Myocyte (in vitro differentiated cells): Measurements from ENCODE around the gene SPIB. TPM values are rescaled to one million over a fixed set of nuclear protein-coding genes. Genes with fewer than 3 reads are reported as not detected.
"Not testable (repeated sequence)": the region's sequence is repeated elsewhere in the genome, so short reads cannot be mapped to it uniquely, and the experiment has no call there.

ENCODE experiments used
- DNase-seq: peaks from one replicate; pipeline ENCODE4 v3.0.0-alpha.2; 2012; ENCODE audit warnings: low read depth
- total RNA-seq: library from RNA; depleted of rRNA; stranded (reverse); fragments of >200 nt; gene quantifications from 2 replicates; pipeline ENCODE4 v1.2.3, GENCODE V29; 2014

SPIB gene
- total RNA-seq, 1 donor from 2014 or later: 2.4 TPM

GRCh38 chr19:50435221-50435620, 16.5 kb downstream of the SPIB start:
- DNase-seq: no peak

- DNase-seq: no peak
Measured at GRCh38 chr19:50435627-50436026, 16.9 kb downstream of the SPIB start.

- DNase-seq: no peak
Measured at GRCh38 chr19:50437862-50438449, 19.2 kb downstream of the SPIB start.

- not testable (repeated sequence) for DNase-seq
Measured at GRCh38 chr19:50439130-50439529, 20.4 kb downstream of the SPIB start.

- no peak for DNase-seq
Measured at GRCh38 chr19:50444059-50444458, 25.3 kb downstream of the SPIB start.

- no peak for DNase-seq
Measured at GRCh38 chr19:50447053-50447452, 28.3 kb downstream of the SPIB start.

GRCh38 chr19:50447750-50448149, 29.0 kb downstream of the SPIB start:
- DNase-seq: no peak

- DNase-seq: peak; percentile 59
Measured at GRCh38 chr19:50449236-50449899, 30.6 kb downstream of the SPIB start.

GRCh38 chr19:50450369-50451222, 31.9 kb downstream of the SPIB start:
- no peak for DNase-seq

- no peak for DNase-seq
Measured at GRCh38 chr19:50451223-50451534, 32.4 kb downstream of the SPIB start.

GRCh38 chr19:50453243-50453642, 34.5 kb downstream of the SPIB start:
- no peak for DNase-seq

- no peak for DNase-seq
Measured at GRCh38 chr19:50455992-50456391, 37.3 kb downstream of the SPIB start.

GRCh38 chr19:50457300-50457699, 38.6 kb downstream of the SPIB start:
- DNase-seq: no peak

GRCh38 chr19:50458396-50459066, 39.8 kb downstream of the SPIB start:
- DNase-seq: no peak

GRCh38 chr19:50459067-50459456, 40.3 kb downstream of the SPIB start:
- no peak for DNase-seq

GRCh38 chr19:50459638-50460037, 40.9 kb downstream of the SPIB start:
- no peak for DNase-seq

- DNase-seq: peak; percentile 30
Measured at GRCh38 chr19:50460161-50460765, 41.5 kb downstream of the SPIB start.

- peak; percentile 79 for DNase-seq
Measured at GRCh38 chr19:50461066-50461875, 42.5 kb downstream of the SPIB start.

- no peak for DNase-seq
Measured at GRCh38 chr19:50462970-50463369, 44.2 kb downstream of the SPIB start.

- DNase-seq: no peak
Measured at GRCh38 chr19:50464348-50464747, 45.6 kb downstream of the SPIB start.

GRCh38 chr19:50465000-50465399, 46.3 kb downstream of the SPIB start:
- DNase-seq: no peak
